H9 (cell line): Measurements from ENCODE around the gene BORCS6. TPM values are rescaled to one million over a fixed set of nuclear protein-coding genes. Genes with fewer than 3 reads are reported as not detected.

ENCODE experiments used
- DNase-seq: peaks from one replicate; pipeline ENCODE4 v3.0.0-alpha.2; 2017
- H2AFZ ChIP-seq: one replicate; pipeline ENCODE4 v1.6.1; 2013; ENCODE audit warnings: mild to moderate bottlenecking, low read length, control low read depth, moderate library complexity
- H2AK5ac ChIP-seq: 2 replicates; pipeline ENCODE4 v1.6.1; 2013; ENCODE audit warnings: low read length, control low read depth, mixed read lengths; ENCODE audit not compliant: insufficient read length
- H2BK120ac ChIP-seq: one replicate; pipeline ENCODE4 v1.6.1; 2013; ENCODE audit warnings: low read depth, mild to moderate bottlenecking, low read length, control low read depth, inconsistent platforms; ENCODE audit not compliant: poor library complexity, severe bottlenecking
- H2BK12ac ChIP-seq: 2 replicates; pipeline ENCODE4 v1.6.1; 2013; ENCODE audit warnings: low read length, control low read depth, mixed read lengths, low read depth; ENCODE audit not compliant: insufficient read length
- H2BK15ac ChIP-seq: 2 replicates; pipeline ENCODE4 v1.6.1; 2013; ENCODE audit warnings: low read depth, low read length, control low read depth
- H2BK20ac ChIP-seq: one replicate; pipeline ENCODE4 v1.6.1; 2013; ENCODE audit warnings: low read depth, mild to moderate bottlenecking, low read length, control low read depth, inconsistent platforms; ENCODE audit not compliant: poor library complexity, severe bottlenecking
- H2BK5ac ChIP-seq: 2 replicates; pipeline ENCODE4 v1.6.1; 2013; ENCODE audit warnings: low read length, control low read depth, mixed read lengths; ENCODE audit not compliant: insufficient read length
- H3K14ac ChIP-seq: 2 replicates; pipeline ENCODE4 v1.6.1; 2013; ENCODE audit warnings: low read length, control low read depth; ENCODE audit not compliant: insufficient read depth
- H3K18ac ChIP-seq: 2 replicates; pipeline ENCODE4 v1.6.1; 2013; ENCODE audit warnings: low read depth, mild to moderate bottlenecking, mixed read lengths, low read length, control low read depth; ENCODE audit not compliant: insufficient read length
- H3K23ac ChIP-seq: 2 replicates; pipeline ENCODE4 v1.6.1; 2013; ENCODE audit warnings: low read length, control low read depth, mixed read lengths, low read depth; ENCODE audit not compliant: insufficient read length
- H3K23me2 ChIP-seq: 2 replicates; pipeline ENCODE4 v1.6.1; 2013; ENCODE audit warnings: low read depth, mild to moderate bottlenecking, mixed read lengths, low read length, control low read depth; ENCODE audit not compliant: insufficient read length, poor library complexity, severe bottlenecking
- H3K27ac ChIP-seq: 2 replicates; pipeline ENCODE4 v1.5.1; 2013; ENCODE audit warnings: low read length, control low read depth, mixed read lengths, low read depth; ENCODE audit not compliant: insufficient read length
- H3K27me3 ChIP-seq: 2 replicates; pipeline ENCODE4 v1.6.1; 2013; ENCODE audit warnings: low read length, control low read depth, inconsistent platforms; ENCODE audit not compliant: insufficient read depth
- H3K4ac ChIP-seq: 2 replicates; pipeline ENCODE4 v1.6.1; 2013; ENCODE audit warnings: low read depth, mild to moderate bottlenecking, control low read depth, inconsistent platforms, low read length, moderate library complexity
- H3K4me1 ChIP-seq: 2 replicates; pipeline ENCODE4 v1.6.1; 2013; ENCODE audit warnings: low read length, control low read depth, inconsistent platforms; ENCODE audit not compliant: insufficient read depth
- H3K4me2 ChIP-seq: 2 replicates; pipeline ENCODE4 v1.6.1; 2013; ENCODE audit warnings: low read length, control low read depth, mixed read lengths; ENCODE audit not compliant: insufficient read length, insufficient read depth
- H3K56ac ChIP-seq: 2 replicates; pipeline ENCODE4 v1.6.1; 2013; ENCODE audit warnings: low read depth, mild to moderate bottlenecking, mixed read lengths, low read length, control low read depth; ENCODE audit not compliant: insufficient read length
- H3K79me1 ChIP-seq: 2 replicates; pipeline ENCODE4 v1.6.1; 2013; ENCODE audit warnings: low read depth, mild to moderate bottlenecking, moderate library complexity, low read length, control low read depth, inconsistent platforms; ENCODE audit not compliant: insufficient read depth, poor library complexity, severe bottlenecking
- H3K79me2 ChIP-seq: 2 replicates; pipeline ENCODE4 v1.6.1; 2013; ENCODE audit warnings: low read length, control low read depth, inconsistent platforms; ENCODE audit not compliant: insufficient read depth
- H3K9ac ChIP-seq: 2 replicates; pipeline ENCODE4 v1.6.1; 2013; ENCODE audit warnings: low read length, control low read depth, mixed read lengths; ENCODE audit not compliant: insufficient read length; ENCODE audit errors: extremely low read depth
- H3K9me3 ChIP-seq: one replicate; pipeline ENCODE4 v1.6.1; 2013; ENCODE audit warnings: low read depth, low read length, inconsistent platforms; ENCODE audit not compliant: control insufficient read depth
- H3T11ph ChIP-seq: one replicate; pipeline ENCODE4 v1.6.1; 2013; ENCODE audit warnings: mild to moderate bottlenecking, low read length, control low read depth, inconsistent platforms
- H4K20me1 ChIP-seq: one replicate; pipeline ENCODE4 v1.6.1; 2013; ENCODE audit not compliant: control insufficient read depth, insufficient read length, insufficient read depth
- H4K5ac ChIP-seq: 2 replicates; pipeline ENCODE4 v1.6.1; 2013; ENCODE audit warnings: low read depth, mild to moderate bottlenecking, mixed read lengths, low read length, control low read depth; ENCODE audit not compliant: insufficient read length
- H4K8ac ChIP-seq: replicated peaks from 2 replicates; pipeline ENCODE4 v1.6.1; 2013; ENCODE audit warnings: low read length, control low read depth, mixed read lengths, low read depth; ENCODE audit not compliant: insufficient read length
- H4K91ac ChIP-seq: 2 replicates; pipeline ENCODE4 v1.6.1; 2013; ENCODE audit warnings: low read depth, mild to moderate bottlenecking, moderate library complexity, mixed read lengths, low read length, control low read depth; ENCODE audit not compliant: insufficient read length
- H3K27ac Mint-ChIP-seq, 3 experiments: 2 replicates in 2 of 3; 3 replicates in 1 of 3; pipeline ENCODE4 v1.8.0; 2020 to 2021; ENCODE audit warnings: mixed read lengths in 3 of 3, mild to moderate bottlenecking in 1 of 3, moderate library complexity in 1 of 3
- H3K27me3 Mint-ChIP-seq: 2 replicates; pipeline ENCODE4 v1.8.0; 2021; ENCODE audit warnings: low read depth, mild to moderate bottlenecking, moderate library complexity, mixed read lengths
- H3K36me3 Mint-ChIP-seq, 3 experiments: 2 replicates in 2 of 3; 3 replicates in 1 of 3; pipeline ENCODE4 v1.8.0; 2020 to 2021; ENCODE audit warnings: low read depth in 3 of 3, mixed read lengths in 3 of 3; ENCODE audit not compliant: insufficient read depth in 1 of 3
- H3K4me1 Mint-ChIP-seq, 2 experiments: 2 replicates each; pipeline ENCODE4 v1.8.0; 2020; ENCODE audit warnings: mixed read lengths in 2 of 2
- H3K4me3 Mint-ChIP-seq, 2 experiments: 2 replicates in 1 of 2; 3 replicates in 1 of 2; pipeline ENCODE4 v1.8.0; 2020 to 2021; ENCODE audit warnings: mild to moderate bottlenecking in 2 of 2, mixed read lengths in 2 of 2, moderate library complexity in 1 of 2
- H3K9me3 Mint-ChIP-seq, 2 experiments: 2 replicates in 1 of 2; 3 replicates in 1 of 2; pipeline ENCODE4 v1.8.0; 2020; ENCODE audit warnings: mild to moderate bottlenecking in 2 of 2, mixed read lengths in 2 of 2, moderate library complexity in 1 of 2
- CTCF ChIP-seq: fragments of 200-600 bp; sonication (generic); conservative IDR thresholded peaks from 3 replicates; pipeline ENCODE4 v1.8.0; 2021; ENCODE audit warnings: antibody characterized with exemption, mild to moderate bottlenecking
- WGBS: extraction: QIAGEN DNeasy Blood & Tissue Kit; methylation state at CpG from one replicate; pipeline ENCODE4 v1.1.7; 2013; ENCODE audit warnings: missing lambda C conversion rate, low lambda C conversion rate, mixed read lengths; ENCODE audit not compliant: insufficient read length; ENCODE audit errors: extremely low coverage; 5-methylcytosine and 5-hydroxymethylcytosine counted together
- long read RNA-seq: library from polyadenylated mRNA; unstranded; transcript quantifications from one replicate; pipeline ENCODE4 v2.0.0, GENCODE V29; 2020
- total RNA-seq: library from RNA; stranded (reverse); gene quantifications from 2 replicates; pipeline ENCODE4 v1.2.1, GENCODE V29; 2021

Gene BORCS6
- total RNA-seq: 3.1 and 3.4 TPM in 2 replicates
- long read RNA-seq, transcript BORCS6-201 (1 exons, 2,575 nt): major isoform, 46 of 46 reads
- long read RNA-seq, partial matches to known transcripts: 0 of 46 reads
- long read RNA-seq, other reads (novel, unspliced or antisense): 0 of 46 reads

GRCh38 chr17:8189711-8190477 is at the start of gene BORCS6:
Gene BORCS6 (minus strand): TSS chr17:8190180. CDS start chr17:8190140, 40 bp downstream.
- H3K56ac ChIP-seq: no peak within 1 kb of the TSS
- no peak within 1 kb of the TSS for H4K91ac ChIP-seq
- Mint-ChIP-seq H3K36me3 (no peaks in the 10 kb centered on the region), H3K4me1 (peaks cover 8% of the 10 kb centered on the region in 2 experiments), H3K27ac (peak within 1 kb of the TSS in 2 of 3 experiments; percentile 1 to 75; a peak in 4 of 7 replicates), H3K9me3 (no peaks in the 10 kb centered on the region), H3K27me3 (peaks cover 8% of the 10 kb centered on the region), H3K4me3 (no peak within 1 kb of the TSS; a peak in 1 of 5 replicates)
- H3K27me3 ChIP-seq: peaks cover 2% of the 10 kb centered on the region; the same call in 1 of the 2 replicates
- H3K4ac ChIP-seq: no peak within 1 kb of the TSS
- no peaks in the 10 kb centered on the region for H3K79me1 ChIP-seq
- H3K23me2 ChIP-seq: peaks cover 17% of the 10 kb centered on the region
- no peak within 1 kb of the TSS for H2AK5ac ChIP-seq
- TF ChIP-seq CTCF: no peak
- H3K18ac ChIP-seq: no peak within 1 kb of the TSS
- H2BK15ac ChIP-seq: no peak within 1 kb of the TSS
- H2BK20ac ChIP-seq: no peak within 1 kb of the TSS
- H3K23ac ChIP-seq: no peak within 1 kb of the TSS
- DNase-seq: peak; percentile 100
- H2AFZ ChIP-seq: no peak within 1 kb of the TSS
- H3K9me3 ChIP-seq: no peaks in the 10 kb centered on the region
- H3K79me2 ChIP-seq: no peaks in the 10 kb centered on the region
- no peak within 1 kb of the TSS for H2BK12ac ChIP-seq
- peak within 1 kb of the TSS; percentile 60 for H3K9ac ChIP-seq
- no peak within 1 kb of the TSS for H2BK5ac ChIP-seq
- peaks cover 3% of the 10 kb centered on the region for H4K20me1 ChIP-seq
- no CpG with 5 or more reads among the region's 70 CpGs for WGBS
- H3K27ac ChIP-seq: no peak within 1 kb of the TSS
- H2BK120ac ChIP-seq: no peak within 1 kb of the TSS
- H3T11ph ChIP-seq: no peak within 1 kb of the TSS
- H3K4me1 ChIP-seq: peaks cover 9% of the 10 kb centered on the region; the same call in 1 of the 2 replicates
- peak within 1 kb of the TSS; percentile 99 for H3K4me2 ChIP-seq
- H4K5ac ChIP-seq: no peak within 1 kb of the TSS
- no peak within 1 kb of the TSS for H4K8ac ChIP-seq
- no peak within 1 kb of the TSS; the same call in 1 of the 2 replicates for H3K14ac ChIP-seq
